NCI-H187 treated with DMSO at 0.1 percent for 48 hours (cell line): Measurements from ENCODE around the gene OR4X1.
"Not testable (repeated sequence)": the region's sequence is repeated elsewhere in the genome, so short reads cannot be mapped to it uniquely, and the experiment has no call there.

Source experiments
- DNase-seq: peaks from one replicate; lab custom pipeline; 2025; lab: John Stamatoyannopoulos, UW

Gene OR4X1, protein sequence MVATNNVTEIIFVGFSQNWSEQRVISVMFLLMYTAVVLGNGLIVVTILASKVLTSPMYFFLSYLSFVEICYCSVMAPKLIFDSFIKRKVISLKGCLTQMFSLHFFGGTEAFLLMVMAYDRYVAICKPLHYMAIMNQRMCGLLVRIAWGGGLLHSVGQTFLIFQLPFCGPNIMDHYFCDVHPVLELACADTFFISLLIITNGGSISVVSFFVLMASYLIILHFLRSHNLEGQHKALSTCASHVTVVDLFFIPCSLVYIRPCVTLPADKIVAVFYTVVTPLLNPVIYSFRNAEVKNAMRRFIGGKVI

DNA sequence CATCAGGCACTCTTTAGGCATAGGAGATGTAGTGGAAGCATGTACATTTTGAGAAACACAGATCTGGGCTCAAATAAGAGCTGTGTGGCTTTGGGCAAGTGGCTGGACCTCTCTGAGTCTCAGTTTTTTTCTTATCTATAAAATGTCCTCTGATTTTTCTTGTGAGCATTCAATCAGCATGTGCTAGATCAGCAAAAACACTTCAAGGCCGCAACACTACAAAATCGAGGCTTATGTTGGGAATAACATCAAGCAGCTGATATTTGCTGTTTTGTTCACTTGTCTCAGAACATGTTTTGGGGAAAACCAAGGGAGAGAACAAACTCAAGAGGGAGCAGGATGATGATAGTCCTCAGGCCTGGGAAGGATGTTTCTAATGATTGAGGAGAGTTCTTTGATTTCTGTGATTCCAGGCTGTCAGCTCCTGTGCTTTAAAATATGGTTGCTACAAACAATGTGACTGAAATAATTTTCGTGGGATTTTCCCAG is at the start of gene OR4X1:
TSS of gene OR4X1 (plus strand) at position 439 of the 489 bp plus-strand sequence. CDS start at position 439, 0 bp downstream.
- no peak for DNase-seq

DNA sequence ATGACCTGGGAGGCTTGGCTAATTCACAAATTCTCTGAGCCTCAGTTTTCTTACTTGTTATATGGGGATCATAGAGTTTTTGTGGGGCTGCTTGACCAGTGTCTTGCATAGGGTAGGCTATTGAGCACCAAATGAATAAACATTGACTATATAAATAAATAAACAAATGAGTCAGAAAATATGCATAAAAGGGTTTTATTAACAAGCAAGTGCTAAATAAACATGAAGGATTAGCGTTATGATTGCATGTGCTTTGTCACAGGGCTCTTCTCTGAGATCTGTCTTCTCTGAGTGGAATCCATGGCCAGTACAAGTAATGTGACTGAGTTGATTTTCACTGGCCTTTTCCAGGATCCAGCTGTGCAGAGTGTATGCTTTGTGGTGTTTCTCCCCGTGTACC is 47.2 kb upstream of the OR4X1 start, which contains the start of gene OR4B1:
TSS of gene OR4B1 (plus strand) at position 301 of the 400 bp plus-strand sequence. CDS start at position 301, 0 bp downstream.
- no peak for DNase-seq

DNA sequence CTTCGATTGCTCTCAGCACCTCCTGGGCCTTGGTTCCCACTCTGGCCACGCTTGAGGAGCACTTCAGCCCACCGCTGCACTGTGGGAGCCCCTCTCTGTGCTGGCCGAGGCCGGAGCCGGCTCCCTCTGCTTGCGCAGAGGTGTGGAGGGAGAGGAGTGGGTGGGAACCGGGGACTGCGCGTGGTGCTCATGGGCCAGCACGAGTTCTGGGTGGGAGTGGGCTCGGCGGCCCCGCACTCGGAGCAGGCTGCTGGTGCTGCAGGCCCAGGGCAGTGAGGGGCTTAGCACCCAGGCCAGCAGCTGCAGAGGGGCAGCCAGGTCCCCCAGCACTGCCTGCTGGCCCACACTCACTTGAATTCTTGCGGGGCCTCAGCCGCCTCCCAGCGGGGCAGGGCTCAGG is 34.9 kb upstream of the OR4X1 start:
- no peak for DNase-seq

DNA sequence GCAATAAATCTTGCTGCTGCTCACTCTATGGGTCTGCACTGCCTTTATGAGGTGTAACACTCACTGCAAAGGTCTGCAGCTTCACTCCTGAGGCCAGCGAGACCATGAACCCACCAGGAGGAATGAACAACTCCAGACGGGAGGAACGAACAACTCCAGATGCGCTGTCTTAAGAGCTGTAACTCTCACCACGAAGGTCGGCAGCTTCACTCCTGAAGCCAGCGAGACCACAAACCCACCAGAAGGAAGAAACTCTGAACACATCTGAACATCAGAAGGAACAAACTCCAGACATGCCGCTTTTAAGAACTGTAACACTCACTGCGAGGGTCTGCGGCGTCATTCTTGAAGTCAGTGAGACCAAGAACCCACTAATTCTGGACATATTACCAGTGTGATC is 33.6 kb upstream of the OR4X1 start:
- DNase-seq, result not testable (repeated sequence)

DNA sequence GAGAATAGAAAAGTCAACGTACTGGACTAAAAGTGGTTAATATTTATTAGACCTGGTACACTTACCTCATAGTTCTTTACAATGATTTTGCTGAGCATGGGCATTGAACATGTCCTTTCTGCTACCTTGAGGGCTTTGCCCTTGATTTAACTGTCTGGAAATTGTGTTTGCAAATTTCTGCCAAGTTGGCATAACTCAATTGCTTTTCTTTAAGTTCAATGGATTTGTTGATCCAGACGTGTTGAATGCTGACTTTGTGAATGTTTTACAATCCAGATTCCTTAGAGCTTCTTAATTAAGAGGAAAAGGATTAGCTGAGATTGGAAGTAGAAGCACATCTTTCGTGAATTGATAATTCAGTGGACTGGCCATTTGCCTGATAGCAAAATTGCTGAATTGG is 25.9 kb upstream of the OR4X1 start:
- no peak for DNase-seq

DNA sequence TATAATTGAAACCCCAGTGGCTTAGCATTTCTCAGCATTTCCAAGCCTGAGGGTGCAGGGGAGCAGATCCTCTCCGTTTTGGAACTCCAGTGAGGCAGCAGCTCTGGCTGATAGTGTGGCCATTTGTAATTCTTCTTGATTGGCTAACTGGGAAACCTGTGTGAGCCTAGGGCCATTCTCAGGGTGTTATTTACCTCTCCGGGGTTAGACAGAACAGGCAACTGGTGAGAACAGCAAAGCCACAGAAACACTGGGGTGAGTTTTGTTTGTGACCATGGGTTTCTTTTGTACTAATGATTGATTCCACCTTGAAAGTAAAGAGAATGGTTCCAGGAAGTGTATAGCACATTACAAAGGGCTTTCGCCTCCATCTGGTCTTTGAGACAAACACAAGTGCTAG is 21.2 kb upstream of the OR4X1 start:
- DNase-seq, result no peak

DNA sequence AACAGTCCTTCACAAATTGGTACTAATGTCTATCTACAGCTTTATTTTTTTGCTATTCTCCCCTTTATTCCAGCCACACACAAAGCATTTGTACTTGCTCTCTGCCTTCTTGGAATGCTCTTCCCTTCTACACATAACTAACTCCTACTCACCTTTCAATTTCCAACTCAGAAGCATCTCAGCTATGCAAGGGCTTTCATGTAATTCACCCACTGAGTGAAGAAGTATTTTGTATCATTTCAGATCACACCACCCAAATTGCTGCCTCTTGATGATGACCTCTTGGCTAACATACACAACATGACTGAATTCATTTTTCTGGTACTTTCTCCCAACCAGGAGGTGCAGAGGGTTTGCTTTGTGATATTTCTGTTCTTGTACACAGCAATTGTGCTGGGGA is 18.9 kb upstream of the OR4X1 start, which contains the start of gene OR4X2:
TSS of gene OR4X2 (plus strand) at position 301 of the 400 bp plus-strand sequence. CDS start at position 301, 0 bp downstream.
- no peak for DNase-seq

DNA sequence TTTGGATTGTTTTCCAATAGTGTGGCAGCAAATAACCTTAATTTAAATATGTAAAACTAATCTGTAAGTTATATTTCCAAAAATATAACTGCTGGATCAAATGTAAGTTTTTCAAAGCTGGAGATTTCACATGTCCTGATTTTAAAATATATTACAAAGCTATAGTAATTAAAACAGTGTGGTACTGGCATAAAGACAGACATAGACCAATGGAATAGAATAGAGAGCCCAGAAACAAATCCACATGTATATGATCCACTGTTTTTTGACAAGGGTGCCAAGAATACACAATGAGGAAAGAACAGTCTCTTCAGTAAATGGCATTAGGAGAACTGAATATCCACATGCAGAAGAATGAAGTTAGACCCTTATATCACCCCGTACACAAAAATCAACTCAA is 14.8 kb upstream of the OR4X1 start:
- DNase-seq, result no peak

DNA sequence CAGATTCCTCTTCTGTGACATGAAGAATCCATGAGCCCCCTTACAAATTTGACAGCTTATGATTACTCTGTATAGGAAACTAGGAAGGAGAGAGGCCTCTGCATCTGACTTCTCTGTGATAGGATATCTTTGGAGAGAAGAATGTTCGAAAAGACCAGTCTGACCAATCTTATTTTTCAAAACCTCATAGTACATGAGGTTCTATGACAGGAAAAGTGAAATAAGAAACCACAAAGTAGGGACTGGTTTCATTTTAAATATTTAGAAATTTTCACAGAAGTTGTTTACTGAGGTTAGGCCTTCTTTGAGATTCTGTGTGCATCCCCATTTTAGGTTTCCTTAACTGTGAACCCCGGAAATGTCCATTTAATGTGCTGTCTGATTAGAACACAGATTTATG is 2.1 kb upstream of the OR4X1 start:
- no peak for DNase-seq

DNA sequence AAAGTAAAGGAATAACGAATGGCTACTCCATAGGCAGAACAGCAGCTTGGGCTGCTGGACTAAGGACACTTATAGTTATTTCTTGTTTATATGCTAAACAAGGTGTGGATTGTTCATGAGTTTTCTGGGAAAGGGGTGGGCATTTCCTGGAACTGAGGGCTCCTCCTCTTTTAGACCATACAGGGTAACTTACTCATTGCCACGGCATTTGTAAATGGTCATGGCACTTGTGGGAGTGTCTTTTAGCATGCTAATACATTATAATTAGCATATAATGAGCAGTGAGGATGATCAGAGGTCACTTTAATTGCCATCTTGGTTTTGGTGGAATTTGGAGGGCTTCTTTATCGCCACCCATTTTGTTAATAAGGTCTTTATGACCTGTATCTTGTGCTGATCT is 7.0 kb downstream of the OR4X1 start:
- no peak for DNase-seq

DNA sequence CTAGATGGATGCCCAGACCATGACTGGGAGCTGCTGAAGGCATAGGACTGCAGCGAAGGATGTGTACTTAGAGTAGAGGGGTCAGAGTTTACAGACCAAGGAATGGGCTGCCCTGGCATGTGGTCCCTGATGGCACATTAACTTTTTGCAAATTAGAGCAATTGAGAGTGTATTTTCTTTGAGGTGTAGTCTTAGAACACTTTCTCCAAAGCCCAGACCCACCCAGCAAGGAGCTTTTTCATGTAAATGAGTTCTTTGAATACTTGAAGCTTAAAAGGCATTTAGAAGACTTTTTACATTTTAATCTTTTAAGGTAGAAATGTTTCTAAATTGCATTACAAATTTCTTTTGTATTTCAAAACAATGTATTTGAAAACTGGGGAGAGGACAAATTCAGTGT is 8.9 kb downstream of the OR4X1 start:
- no peak for DNase-seq

DNA sequence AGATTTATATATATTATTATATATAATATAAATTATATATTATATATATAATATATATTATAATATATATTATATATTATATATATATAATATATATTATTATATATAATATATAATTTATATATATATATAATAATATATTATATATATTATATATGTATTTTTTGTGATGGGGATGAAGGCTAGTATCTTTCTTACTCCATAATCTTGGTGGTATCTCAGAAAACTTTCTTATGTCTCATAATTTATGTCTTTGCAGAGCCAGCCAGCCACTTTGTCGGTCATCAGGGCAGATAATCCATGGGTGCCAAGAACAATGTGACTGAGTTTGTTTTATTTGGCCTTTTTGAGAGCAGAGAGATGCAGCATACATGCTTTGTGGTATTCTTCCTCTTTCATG is 42.3 kb downstream of the OR4X1 start, which contains the start of gene OR4S1:
TSS of gene OR4S1 (plus strand) at position 301 of the 400 bp plus-strand sequence. CDS start at position 301, 0 bp downstream.
- DNase-seq, result no peak

DNA sequence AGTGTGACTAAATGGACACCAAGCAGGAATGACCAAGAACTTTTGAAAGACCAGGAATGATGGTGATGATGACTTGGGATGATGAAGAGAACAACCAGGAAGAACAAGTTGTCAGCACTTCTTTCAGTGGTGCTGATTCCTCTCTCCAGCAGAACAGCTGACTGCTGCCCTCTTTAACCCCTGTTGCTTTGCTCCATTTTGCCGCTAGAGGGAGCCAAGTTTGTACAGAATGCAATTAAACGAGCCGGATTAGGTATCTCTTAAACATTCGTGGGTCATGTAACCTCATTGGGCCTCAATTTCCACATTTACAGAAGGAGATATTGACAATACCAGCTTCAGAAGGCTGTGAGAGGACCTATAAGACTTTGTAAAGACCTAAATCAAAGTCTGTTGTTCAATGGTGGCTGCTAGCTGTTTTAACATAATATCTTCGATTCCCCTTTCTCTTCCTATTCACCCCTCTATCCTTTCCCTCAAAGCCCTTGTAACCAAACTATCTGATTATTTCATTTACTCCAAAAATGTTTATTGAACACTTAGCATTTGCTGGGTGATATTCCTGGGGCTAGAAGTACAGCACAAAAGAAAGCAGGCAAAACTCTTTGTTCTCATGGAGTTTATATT is 44.2 kb downstream of the OR4X1 start:
- DNase-seq, result no peak

DNA sequence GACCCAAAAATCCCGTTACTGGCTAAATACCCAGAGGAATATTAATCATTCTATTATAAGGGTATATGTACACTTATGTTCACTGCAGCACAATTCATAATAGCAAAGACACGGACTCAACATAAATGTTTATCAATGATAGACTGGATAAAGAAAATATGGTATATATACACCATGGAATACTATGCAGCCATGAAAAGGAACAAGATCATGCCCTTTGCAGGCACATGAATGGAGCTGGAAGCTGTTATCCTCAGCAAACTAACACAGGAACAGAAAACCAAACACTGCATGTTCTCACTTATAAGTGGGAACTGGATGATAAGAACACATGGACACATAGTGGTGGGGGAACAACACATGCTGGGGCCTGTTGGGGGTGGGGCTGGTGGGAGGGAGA is 49.9 kb downstream of the OR4X1 start:
- DNase-seq, result not testable (repeated sequence)
